ENCODE measurements around the gene CYP26A1.
"Not testable (repeated sequence)": the region's sequence is repeated elsewhere in the genome, so short reads cannot be mapped to it uniquely, and the experiment has no call there.

The CYP26A1 gene

GRCh38 chr10:93081834-93082233, 8.1 kb downstream of the CYP26A1 start:
- no peak for DNase-seq

DNA sequence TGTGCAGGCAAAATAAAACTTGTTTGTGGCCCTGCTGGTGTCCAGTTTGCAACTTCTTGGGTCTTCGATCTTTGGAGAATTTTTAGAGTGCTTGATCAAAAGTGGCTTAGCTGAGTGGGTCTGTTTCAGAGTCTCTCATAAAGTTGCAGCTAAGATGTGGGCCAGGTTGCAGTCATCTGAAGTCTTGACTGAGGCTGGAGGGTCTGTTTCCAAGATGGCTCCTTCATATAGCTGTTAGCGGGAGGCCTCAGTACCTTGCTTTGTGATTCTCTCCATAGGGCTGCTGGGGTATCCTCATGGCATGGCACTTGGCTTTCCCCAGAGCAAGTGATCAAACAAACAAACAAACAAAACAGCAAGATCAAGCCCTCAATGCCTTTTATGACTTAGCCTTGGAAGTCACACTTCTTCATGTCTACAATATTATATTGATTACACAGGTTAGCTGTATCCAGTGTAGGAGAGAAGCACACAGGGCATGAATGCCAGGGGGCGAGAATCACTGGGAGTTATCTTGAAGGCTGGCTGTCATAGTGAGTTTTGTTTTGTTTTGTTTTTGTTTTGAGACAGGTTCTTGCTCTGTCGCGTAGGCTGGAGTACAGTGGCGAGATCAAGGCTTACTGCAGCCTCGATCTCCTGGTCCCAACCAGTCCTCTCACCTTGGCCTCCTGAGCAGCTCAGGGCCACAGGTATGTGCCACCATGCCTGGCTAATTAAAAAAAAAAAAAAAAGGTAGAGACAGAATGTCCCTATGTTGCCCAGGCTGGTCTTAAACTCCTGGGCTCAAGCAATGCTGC, 10.2 kb downstream of the CYP26A1 start:
- no peak for DNase-seq

DNA sequence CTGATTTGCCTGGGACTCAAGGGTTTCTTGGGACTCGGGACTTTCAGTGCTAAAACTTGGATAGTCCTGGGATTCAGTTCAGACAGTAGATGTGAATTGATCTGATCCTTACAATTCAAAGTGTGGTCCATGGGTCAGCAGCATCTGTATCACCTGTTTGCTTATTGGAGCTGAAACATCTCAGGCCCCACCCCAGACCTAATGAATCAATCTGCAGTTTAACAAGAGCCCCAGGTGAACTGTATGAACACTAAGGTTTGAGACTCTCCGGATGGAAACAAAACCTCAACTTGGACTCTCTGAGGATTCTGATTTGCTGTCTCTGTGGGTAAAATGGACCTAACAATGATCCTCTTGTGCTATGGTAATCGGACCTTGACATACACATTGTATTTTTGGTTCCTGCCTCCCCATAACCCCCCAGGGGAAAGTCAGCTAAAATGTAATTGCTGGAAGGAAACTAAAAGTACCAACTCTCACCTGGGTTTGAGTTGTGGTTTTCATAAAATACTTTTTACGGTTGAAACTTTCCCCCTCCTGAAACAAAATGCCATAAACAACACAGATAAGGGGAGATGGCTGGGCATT, 11.7 kb downstream of the CYP26A1 start:
- DNase-seq: no peak

DNA sequence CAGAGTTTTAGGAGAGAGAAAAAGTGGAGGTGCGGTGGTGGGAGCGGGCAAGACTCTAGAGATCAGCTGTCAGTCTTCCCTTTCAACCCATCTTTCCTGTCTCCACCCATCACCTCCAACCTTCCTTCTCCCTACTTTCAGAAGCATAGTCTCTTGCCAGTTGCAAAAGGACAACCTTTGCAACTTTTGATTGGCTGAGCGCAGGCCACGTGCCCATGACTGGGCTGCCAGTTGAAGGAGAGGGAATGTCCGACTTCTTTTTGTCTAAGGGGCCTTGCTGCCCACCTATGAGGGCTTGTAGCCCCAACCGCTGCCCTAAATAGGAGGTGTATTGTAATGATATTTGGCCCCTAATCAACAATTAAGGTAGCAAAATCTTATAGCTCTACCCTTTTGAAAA, 12.6 kb downstream of the CYP26A1 start:
- DNase-seq: no peak

DNA sequence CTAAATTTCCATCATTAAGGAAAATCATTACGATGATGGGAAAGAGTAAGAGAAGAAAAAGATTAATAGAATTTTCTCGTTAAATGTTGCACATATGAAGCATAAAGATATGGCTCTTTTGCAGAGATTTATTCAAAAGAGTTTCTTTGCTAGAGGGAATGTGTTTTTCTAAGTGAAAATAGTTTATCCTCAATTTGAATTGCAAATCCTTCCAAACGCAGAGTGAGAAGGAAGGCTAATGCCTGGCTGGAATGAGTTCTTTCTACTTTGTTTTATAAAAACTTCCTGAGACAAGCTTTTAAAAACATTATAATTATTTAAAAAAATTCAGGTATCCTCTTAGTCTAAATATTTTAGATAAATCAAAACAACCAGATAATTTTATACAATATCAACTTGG, 14.2 kb downstream of the CYP26A1 start:
- no peak for DNase-seq

DNA sequence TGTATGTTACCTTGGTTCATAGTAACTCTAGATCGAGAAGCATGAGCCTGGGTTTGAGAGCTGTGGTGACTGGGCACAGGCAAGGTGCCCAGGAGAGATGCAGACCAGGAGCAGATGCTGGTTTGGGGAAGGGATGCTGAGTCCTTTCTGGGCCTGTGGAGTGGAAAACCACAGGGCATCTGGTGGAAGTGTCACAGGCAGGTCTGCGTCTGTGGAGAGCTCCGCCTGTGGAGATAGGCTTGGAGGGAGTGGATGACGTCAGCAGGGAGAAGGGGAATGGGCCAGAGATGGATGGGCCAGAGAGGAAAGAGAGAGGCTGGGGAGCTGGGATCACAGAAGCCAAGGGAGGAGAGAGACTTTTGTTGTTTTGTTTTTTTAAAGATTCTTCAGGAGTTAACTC, 14.8 kb downstream of the CYP26A1 start:
- DNase-seq: no peak

DNA sequence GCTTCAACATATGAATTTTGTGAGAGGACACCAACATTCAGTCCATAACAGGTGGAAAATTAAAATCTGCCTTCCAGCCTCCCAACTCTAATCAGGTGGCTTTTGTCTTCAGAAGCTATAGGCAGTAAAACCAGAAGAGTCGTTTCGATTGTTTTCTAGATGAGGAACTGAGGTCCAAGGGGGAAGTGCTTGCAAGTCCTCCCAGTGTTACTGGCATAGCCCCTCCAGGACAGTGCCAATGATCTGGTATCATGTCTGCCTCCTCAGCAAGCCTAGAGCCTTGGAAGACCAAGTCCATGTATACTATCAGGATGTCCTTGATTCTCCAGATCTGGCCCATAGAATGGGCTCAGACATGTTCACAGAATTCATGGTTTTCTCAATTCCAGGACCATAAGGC, 16.9 kb downstream of the CYP26A1 start:
- no peak for DNase-seq

GRCh38 chr10:93091960-93092359, 18.3 kb downstream of the CYP26A1 start:
- no peak for DNase-seq

DNA sequence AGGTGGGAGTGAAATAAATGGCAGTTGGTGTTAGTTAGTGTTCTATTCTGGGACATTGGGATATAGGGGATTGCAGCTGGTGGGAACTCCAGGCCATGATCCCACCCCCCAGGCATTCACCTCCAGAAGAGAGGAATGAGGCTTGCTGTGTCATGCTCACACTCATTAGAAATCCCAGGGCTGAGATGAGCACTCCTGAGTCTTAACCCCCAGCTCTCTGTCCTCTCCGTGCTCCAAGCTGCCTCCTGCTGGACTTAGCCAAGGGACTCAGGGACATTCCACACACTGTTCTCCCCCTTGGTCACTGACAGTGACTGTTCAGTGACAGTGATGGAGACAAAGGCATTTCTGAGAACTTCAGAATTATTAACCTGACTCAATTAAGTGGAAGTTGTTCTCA, 21.5 kb downstream of the CYP26A1 start:
- no peak for DNase-seq

DNA sequence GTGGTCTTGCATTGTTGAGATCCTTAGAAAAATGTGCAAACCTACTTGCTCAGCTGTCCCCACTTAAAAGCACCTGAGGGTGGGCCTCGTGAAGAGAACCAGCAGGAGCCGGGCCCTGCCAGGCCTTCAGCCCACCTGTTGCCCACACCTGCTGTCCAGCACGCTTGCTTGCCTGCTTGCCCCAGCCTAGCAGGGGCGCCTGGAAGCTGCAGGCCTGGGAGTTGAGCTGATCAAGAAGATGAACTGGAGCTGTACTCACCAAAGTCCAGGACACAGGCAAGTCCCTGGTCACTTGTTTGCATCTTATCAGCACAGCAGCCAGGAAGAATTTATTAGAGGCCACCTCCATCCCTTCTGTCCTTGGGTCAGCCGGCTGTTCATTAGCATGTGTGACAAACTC, 23.2 kb downstream of the CYP26A1 start:
- DNase-seq: no peak

GRCh38 chr10:93097386-93097785, 23.7 kb downstream of the CYP26A1 start:
- no peak for DNase-seq

DNA sequence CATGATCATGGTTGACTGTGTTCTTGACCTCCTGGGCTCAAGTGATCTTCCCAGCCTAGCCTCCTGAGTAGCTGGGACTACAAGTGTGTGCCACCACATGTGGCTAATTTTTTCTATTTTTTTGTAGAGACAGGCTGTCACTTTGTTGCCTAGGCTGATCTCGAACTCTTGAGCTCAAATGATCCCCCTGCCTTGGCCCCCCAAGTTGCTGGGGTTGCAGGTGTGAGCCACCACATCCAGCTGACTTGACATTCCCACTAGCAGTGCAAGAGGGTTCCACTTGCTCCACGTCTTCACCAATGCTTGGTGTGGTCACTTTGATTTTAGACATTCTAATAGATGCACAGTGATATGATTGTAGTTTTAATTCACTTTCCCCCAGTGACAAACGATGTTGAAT, 25.1 kb downstream of the CYP26A1 start:
- no peak for DNase-seq

GRCh38 chr10:93099670-93100069, 26.0 kb downstream of the CYP26A1 start:
- DNase-seq: no peak

DNA sequence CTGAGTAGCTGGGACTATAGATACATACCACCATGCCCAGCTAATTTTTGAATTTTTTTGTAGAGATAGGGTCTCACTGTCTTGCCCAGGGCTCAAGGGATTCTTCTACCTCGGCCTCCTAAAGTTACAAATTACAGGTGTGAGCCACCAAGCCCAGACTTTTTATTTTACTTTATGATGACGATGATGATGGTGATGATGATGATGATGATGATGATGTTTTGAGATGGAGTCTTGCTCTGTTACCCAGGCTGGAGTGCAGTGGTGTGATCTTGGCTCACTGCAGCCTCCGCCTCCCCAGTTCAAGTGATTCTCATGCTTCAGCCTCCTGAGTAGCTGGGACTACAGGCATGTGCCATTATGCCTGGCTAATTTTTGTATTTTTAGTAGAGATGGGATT, 27.5 kb downstream of the CYP26A1 start:
- DNase-seq: not testable (repeated sequence)

- no peak for DNase-seq
Measured at GRCh38 chr10:93103953-93104352, 30.3 kb downstream of the CYP26A1 start.

DNA sequence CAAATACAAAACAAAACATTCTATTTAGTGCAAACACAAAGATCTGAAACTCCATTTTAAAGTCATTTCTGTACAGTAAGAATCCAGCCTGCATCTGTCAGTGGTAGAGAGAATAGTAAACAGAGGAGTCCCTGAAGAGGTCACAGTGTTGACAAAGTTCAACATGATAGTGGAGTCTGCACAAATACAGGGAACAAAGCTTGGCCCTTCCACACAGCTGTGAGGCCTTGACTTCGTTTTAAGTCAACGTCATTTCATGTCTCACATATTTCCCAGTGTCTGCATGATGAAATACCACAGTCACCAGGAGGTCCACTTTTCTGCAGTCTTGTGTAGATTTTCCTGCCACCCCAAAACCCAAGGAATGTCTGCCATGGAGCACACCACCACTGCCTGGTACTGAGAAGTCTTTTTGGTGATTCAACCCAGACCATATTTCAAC, 33.0 kb downstream of the CYP26A1 start:
- no peak for DNase-seq

DNA sequence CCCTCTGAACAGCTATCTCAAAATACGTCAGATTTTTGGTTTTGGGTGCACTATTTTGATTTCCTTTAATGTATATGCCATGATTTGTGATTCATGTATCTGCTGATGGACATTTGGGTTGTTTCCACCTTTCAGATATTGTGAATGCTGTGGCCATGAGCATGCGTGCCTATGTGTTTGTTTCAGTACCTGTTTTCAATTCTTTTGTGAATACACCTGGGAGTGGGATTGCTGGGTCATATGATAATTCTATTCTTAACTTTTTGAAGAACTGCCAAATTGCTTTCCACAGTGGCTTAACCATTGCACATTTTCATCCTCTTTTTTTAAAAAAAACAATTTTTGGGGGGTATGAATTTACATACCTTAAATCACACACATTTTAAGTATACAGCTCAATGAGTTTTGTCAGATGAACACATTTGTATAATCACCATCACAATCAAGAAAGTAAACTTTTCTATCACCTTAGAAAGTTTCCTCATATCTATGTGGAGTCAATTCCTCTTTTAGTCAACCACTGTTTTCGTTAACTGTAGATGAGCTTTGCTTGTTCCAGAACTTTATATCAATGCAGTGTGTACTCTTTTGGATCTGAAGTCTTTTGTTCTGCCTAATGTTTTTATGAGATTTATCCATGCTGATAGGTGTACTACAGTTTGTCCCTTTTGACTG, 36.9 kb downstream of the CYP26A1 start:
- DNase-seq: no peak

- no peak for DNase-seq
Measured at GRCh38 chr10:93113042-93113441, 39.3 kb downstream of the CYP26A1 start.

GRCh38 chr10:93115661-93116383, 42.1 kb downstream of the CYP26A1 start:
- DNase-seq: no peak

DNA sequence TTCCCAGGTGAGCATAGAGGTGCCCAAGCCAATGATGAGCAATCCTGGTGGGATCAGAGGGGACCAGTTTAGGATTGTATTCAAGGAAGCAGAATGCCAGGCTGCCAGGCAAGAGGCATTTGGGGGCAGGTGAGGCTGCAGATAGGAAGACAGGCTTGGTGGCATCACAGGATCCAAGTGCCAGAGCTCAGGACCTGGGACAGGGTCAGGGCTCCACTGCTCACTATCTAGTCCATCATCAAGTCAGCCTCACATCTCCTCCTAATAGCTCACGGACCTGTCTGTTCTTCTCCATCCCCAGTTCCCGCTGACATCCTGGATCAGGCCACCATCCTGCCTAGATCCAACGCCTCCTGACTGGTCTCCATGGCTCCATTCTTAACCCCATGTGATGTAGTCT, 47.6 kb downstream of the CYP26A1 start:
- no peak for DNase-seq

DNA sequence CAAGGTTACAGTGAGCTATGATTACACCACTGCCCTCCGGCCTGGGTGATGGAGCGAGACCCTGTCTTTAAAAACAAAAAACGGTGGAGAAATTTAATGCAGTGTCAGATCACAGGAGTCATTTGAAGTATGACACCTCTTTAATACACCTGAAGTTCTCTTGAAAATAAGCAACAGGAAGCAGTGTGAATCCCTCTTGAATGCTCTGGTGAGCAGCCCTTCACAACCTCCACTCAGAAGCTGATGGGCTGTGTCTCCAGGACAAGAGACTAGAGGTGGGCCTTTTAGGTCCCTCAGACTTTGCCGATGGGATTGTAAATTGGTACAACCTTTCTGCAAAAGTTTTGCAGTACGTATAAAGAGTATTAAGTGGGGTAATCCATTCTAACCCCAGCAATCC, 50.1 kb downstream of the CYP26A1 start:
- DNase-seq: no peak

DNA sequence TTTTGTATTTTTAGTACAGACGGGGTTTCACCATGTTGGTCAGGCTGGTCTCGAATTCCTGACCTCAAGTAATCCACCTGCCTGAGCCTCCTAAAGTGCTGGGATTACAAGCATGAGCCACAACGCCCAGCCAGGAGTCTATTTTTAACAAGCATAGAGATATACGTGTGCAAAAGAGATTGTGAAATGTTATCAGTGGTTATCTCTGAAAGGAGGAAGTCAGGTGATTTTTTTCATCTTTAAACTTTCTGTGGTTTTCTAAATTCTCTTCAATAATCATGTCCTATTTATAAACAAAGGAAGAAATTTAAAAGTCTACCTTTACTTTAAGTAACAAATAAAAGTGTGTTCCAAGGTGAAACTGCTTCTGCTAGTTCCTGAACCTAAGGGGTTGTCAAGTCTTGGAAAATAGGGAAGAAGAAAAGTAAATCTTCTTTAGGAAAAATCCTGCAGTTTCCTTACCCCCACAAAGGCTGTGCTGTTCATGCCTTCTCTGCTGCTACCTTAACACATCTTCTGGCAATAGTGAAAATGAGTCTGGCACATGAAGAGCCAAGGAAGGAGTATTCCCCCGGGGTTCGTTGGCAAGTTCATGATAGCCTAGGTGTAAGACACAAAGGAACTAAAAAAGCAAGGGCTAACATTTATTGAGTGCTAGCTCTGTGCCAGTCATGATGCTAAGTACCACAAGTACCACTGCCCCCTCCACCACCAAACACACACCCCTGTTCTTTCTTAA, 51.1 kb downstream of the CYP26A1 start:
- no peak for DNase-seq

DNA sequence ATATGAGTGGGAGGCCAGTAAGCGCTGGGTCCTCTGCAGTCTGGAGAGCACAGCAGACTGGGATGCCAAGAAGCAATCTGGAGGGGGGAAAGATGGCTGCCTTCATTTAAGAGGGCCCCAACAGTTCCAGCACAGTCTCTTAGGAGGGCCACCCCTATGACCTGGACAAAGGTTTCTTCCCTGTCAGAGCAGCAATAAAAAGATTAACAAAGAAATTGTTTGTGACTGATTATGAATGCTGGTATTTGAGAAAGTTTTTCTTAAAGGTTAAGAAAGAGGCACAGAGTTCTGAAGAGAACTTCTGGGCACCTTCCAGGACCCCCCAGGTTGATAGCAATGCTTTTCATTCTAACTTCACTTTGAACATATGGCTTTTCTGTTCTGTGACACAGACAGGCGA, 52.3 kb downstream of the CYP26A1 start:
- no peak for DNase-seq
